ENCODE data around the gene HORMAD1. TPM values are rescaled to one million over a fixed set of nuclear protein-coding genes. Genes with fewer than 3 reads are reported as not detected.
"Not testable (repeated sequence)": the region's sequence is repeated elsewhere in the genome, so short reads cannot be mapped to it uniquely, and the experiment has no call there.

Gene HORMAD1
- total and polyA plus RNA-seq, 2 donors (not counting 3 experiments of a cell fraction or from before 2014, with no cell fraction given): not detected

GRCh38 chr1:150765977-150766301 is 45.2 kb upstream of the HORMAD1 start:
- peak overlapping the region; percentile 47 for H3K4me2 ChIP-seq (ENCODE audit: insufficient read depth, low read length)
- dilution Hi-C loops (cut with MboI; ENCODE audit: extremely low pct_ligation_motif_present, low sequenced_read_pairs); FAIRE-seq: not testable (repeated sequence)

GRCh38 chr1:150765296-150765976 is 44.7 kb upstream of the HORMAD1 start, which contains the start of gene CTSS:
Gene CTSS (minus strand): TSS chr1:150765778. CDS start chr1:150764763, 1,015 bp downstream.
- Histone ChIP-seq H3K4me2 (ENCODE audit: insufficient read depth, low read length) (peak within 1 kb of the TSS; percentile 47), H3K36me3 (ENCODE audit: control insufficient read depth in 2 of 2, extremely low read depth in 1 of 2, insufficient read depth in 2 of 2, low read length in 2 of 2) (no peaks in the 10 kb centered on the region), H3K27ac (ENCODE audit: insufficient read depth, low read depth, low read length) (peak within 1 kb of the TSS; percentile 80), H3K9me1 (replicated peaks; ENCODE audit: control insufficient read depth, extremely low read depth, insufficient read depth, low read length) (no peaks in the 10 kb centered on the region), H2AFZ (ENCODE audit: low read depth, low read length) (peak within 1 kb of the TSS; percentile 95), H3K9me3 (replicated peaks; ENCODE audit: control insufficient read depth, insufficient read depth, low read length) (no peaks in the 10 kb centered on the region), H3K9ac (replicated peaks; ENCODE audit: extremely low read depth, insufficient read depth, low read length) (peak within 1 kb of the TSS; percentile 69), H4K20me1 (replicated peaks; ENCODE audit: control insufficient read depth, extremely low read depth, insufficient read depth, low read length) (no peaks in the 10 kb centered on the region), H3K4me3 (replicated peaks in 1 of 3; ENCODE audit: insufficient read depth in 1 of 3, low read depth in 1 of 3, low read length in 3 of 3) (peak within 1 kb of the TSS in 1 of 3 experiments; percentile 6), H3K79me2 (ENCODE audit: control insufficient read depth, insufficient read depth, low read length) (no peaks in the 10 kb centered on the region), H3K4me1 (ENCODE audit: control insufficient read depth, extremely low read depth, insufficient read depth, low read length) (peaks cover 23% of the 10 kb centered on the region), H3K27me3 (ENCODE audit: control insufficient read depth in 2 of 2, insufficient read depth in 2 of 2, low read length in 2 of 2) (no peaks in the 10 kb centered on the region)
- FAIRE-seq (peak; percentile 58), DNase-seq (ENCODE audit: low read depth, low spot score) (peak; percentile 58)
- dilution Hi-C loops (cut with MboI; ENCODE audit: extremely low pct_ligation_motif_present, low sequenced_read_pairs) (no loop called here), intact Hi-C loops (cut with micrococcal nuclease) (loop anchor here (2.0 kb wide), 2 partner anchors 15 to 69 kb away; partner anchors contain the start of gene GOLPH3L)
- ChIA-PET POLR2A (interaction anchor here (0.5 kb wide), 1 partner anchor 168 kb away, joined by 5 read pairs; no protein-coding TSS in a partner anchor), CTCF (interaction anchor here (0.7 to 1.8 kb wide), 3 partner anchors 10 to 73 kb away, joined by 3 to 8 read pairs (median 5); no protein-coding TSS in a partner anchor)
- no peak for TF ChIP-seq MAX (IDR thresholded peaks at IDR 0.05; ENCODE audit: insufficient read depth, insufficient read length)
- no peak for TF ChIP-seq POLR2A (IDR thresholded peaks at IDR 0.05; ENCODE audit: low read depth, low read length)
- no peak for TF ChIP-seq JUN (IDR thresholded peaks at IDR 0.05; ENCODE audit: borderline replicate concordance, insufficient read depth, insufficient read length, low read depth)
- TF ChIP-seq GATA2 (IDR thresholded peaks at IDR 0.05; ENCODE audit: insufficient read depth, insufficient read length, low read depth, low read length): no peak
- TF ChIP-seq FOS (IDR thresholded peaks at IDR 0.05; ENCODE audit: borderline replicate concordance, insufficient read depth, low read length): no peak
- TF ChIP-seq CTCF (IDR thresholded peaks at IDR 0.05; ENCODE audit: extremely low read depth in 1 of 2, insufficient read depth in 1 of 2, low read depth in 1 of 2, low read length in 2 of 2): no peak
- no peak for TF ChIP-seq MYC (IDR thresholded peaks at IDR 0.05; ENCODE audit: low read depth, low read length)
- no peak for TF ChIP-seq POLR2AphosphoS5 (IDR thresholded peaks at IDR 0.05; ENCODE audit: insufficient read depth, low read depth, low read length)
- no peak for TF ChIP-seq EZH2 (IDR thresholded peaks at IDR 0.05; ENCODE audit: borderline replicate concordance, low read depth, low read length, severe bottlenecking)
- TSS peak; percentile 91 for BruUV-seq (replicated peaks)

More at GRCh38 chr1:150765977-150766301, 45.2 kb upstream of the HORMAD1 start:
- H3K4me3 ChIP-seq (replicated peaks in 1 of 3; ENCODE audit: insufficient read depth in 1 of 3, low read depth in 1 of 3, low read length in 3 of 3); H3K9me3 ChIP-seq (replicated peaks; ENCODE audit: control insufficient read depth, insufficient read depth, low read length); H3K9ac ChIP-seq (replicated peaks; ENCODE audit: extremely low read depth, insufficient read depth, low read length); POLR2A ChIA-PET; BruUV-seq (replicated peaks); H4K20me1 ChIP-seq (replicated peaks; ENCODE audit: control insufficient read depth, extremely low read depth, insufficient read depth, low read length); H3K9me1 ChIP-seq (replicated peaks; ENCODE audit: control insufficient read depth, extremely low read depth, insufficient read depth, low read length); H3K27me3 ChIP-seq (ENCODE audit: control insufficient read depth in 2 of 2, insufficient read depth in 2 of 2, low read length in 2 of 2); H3K79me2 ChIP-seq (ENCODE audit: control insufficient read depth, insufficient read depth, low read length); DNase-seq (ENCODE audit: low read depth, low spot score); H3K36me3 ChIP-seq (ENCODE audit: control insufficient read depth in 2 of 2, extremely low read depth in 1 of 2, insufficient read depth in 2 of 2, low read length in 2 of 2): not testable (repeated sequence)
- peak overlapping the region; percentile 77 for H3K27ac ChIP-seq (ENCODE audit: insufficient read depth, low read depth, low read length)
- CTCF ChIA-PET: interaction anchor here (0.7 kb wide), 1 partner anchor 47 kb away, joined by 3 read pairs; no protein-coding TSS in a partner anchor
- intact Hi-C loops (cut with micrococcal nuclease): loop anchor here (2.0 kb wide), 2 partner anchors 15 to 69 kb away; partner anchors contain the start of gene GOLPH3L
- peak overlapping the region; percentile 95 for H2AFZ ChIP-seq (ENCODE audit: low read depth, low read length)
- H3K4me1 ChIP-seq (ENCODE audit: control insufficient read depth, extremely low read depth, insufficient read depth, low read length): peaks cover 23% of the 10 kb centered on the region

Measured in endothelial cell of umbilical vein (primary cell).